ENCODE measurements around the gene ZNF644. TPM values are rescaled to one million over a fixed set of nuclear protein-coding genes. Genes with fewer than 3 reads are reported as not detected.

ZNF644 gene
- total and polyA plus RNA-seq, 2 donors (not counting 1 experiment from before 2014, with no cell fraction given), result 9.6 to 124 TPM

- no peak overlapping the region for H3K27ac Mint-ChIP-seq
- H3K36me3 ChIP-seq (replicated peaks in 1 of 2; ENCODE audit: control extremely low read depth in 1 of 2, control insufficient read depth in 1 of 2, extremely low read depth in 1 of 2, insufficient read depth in 2 of 2, low read length in 1 of 2), result peaks cover 5 to 8% of the 10 kb centered on the region in 2 experiments
- no peaks in the 10 kb centered on the region for H3K27me3 ChIP-seq (replicated peaks in 1 of 4; ENCODE audit: control extremely low read depth in 1 of 4, control insufficient read depth in 3 of 4, insufficient read depth in 4 of 4, low read length in 3 of 4)
- no peak overlapping the region for H3K27ac ChIP-seq (ENCODE audit: low read length in 2 of 2)
- WGBS (ENCODE audit: insufficient coverage), result no CpG with 5 or more reads among the region's 3 CpGs
- no peak overlapping the region for H3K4me2 ChIP-seq (replicated peaks; ENCODE audit: low read depth, low read length, poor library complexity, severe bottlenecking)
- DNase-seq (no peak), ATAC-seq (ENCODE audit: low read depth) (no peak)
- H4K20me1 ChIP-seq (ENCODE audit: control insufficient read depth, insufficient read depth, low read length, poor library complexity, severe bottlenecking), result peaks cover 69% of the 10 kb centered on the region
- no peak overlapping the region for H3K9ac ChIP-seq (ENCODE audit: low read length)
- no peaks in the 10 kb centered on the region for H3K9me3 Mint-ChIP-seq (ENCODE audit: insufficient read depth)
- peaks cover 0 to 1% (median 0%) of the 10 kb centered on the region in 3 donors for H3K9me3 ChIP-seq (ENCODE audit: control extremely low read depth in 1 of 3, control insufficient read depth in 2 of 3, insufficient read depth in 1 of 3, low read length in 2 of 3)
- H3K4me1 ChIP-seq (ENCODE audit: control insufficient read depth in 2 of 2, insufficient read depth in 2 of 2, low read length in 2 of 2), result peaks cover 0 to 41% of the 10 kb centered on the region in 2 donors
- peaks cover 53% of the 10 kb centered on the region for H3K79me2 ChIP-seq (ENCODE audit: control insufficient read depth, insufficient read depth, low read length)
- POLR2A ChIA-PET, result no interaction called here
- no peak overlapping the region for H3K4me3 Mint-ChIP-seq
- CTCF ChIA-PET, result no interaction called here
- no peak overlapping the region for H2AFZ ChIP-seq (ENCODE audit: insufficient read depth, low read depth, low read length, poor library complexity, severe bottlenecking)
- peaks cover 73% of the 10 kb centered on the region for H3K4me1 Mint-ChIP-seq
- no peaks in the 10 kb centered on the region for H3K27me3 Mint-ChIP-seq
- intact Hi-C loops (cut with micrococcal nuclease), result no loop called here
- TF ChIP-seq EZH2 (IDR thresholded peaks at IDR 0.05; ENCODE audit: borderline replicate concordance, insufficient read depth, low read depth, low read length, poor library complexity, severe bottlenecking) (no peak), CTCF (IDR thresholded peaks at IDR 0.05) (no peak)
- H3K4me3 ChIP-seq (ENCODE audit: control extremely low read depth in 1 of 5, extremely low read depth in 1 of 5, insufficient read depth in 1 of 5, low read depth in 2 of 5, low read length in 4 of 5), result no peak overlapping the region
Observed at GRCh38 chr1:90922202-90922601, 99.6 kb downstream of the ZNF644 start.

- no peak for TF ChIP-seq EZH2 (IDR thresholded peaks at IDR 0.05; ENCODE audit: borderline replicate concordance, insufficient read depth, low read depth, low read length, poor library complexity, severe bottlenecking)
- TF ChIP-seq CTCF (IDR thresholded peaks at IDR 0.05), result no peak
- Histone ChIP-seq H3K4me2 (replicated peaks; ENCODE audit: low read depth, low read length, poor library complexity, severe bottlenecking) (no peak overlapping the region), H3K4me3 (ENCODE audit: control extremely low read depth in 1 of 5, extremely low read depth in 1 of 5, insufficient read depth in 1 of 5, low read depth in 2 of 5, low read length in 4 of 5) (no peak overlapping the region), H2AFZ (ENCODE audit: insufficient read depth, low read depth, low read length, poor library complexity, severe bottlenecking) (no peak overlapping the region), H3K9me3 (ENCODE audit: control extremely low read depth in 1 of 3, control insufficient read depth in 2 of 3, insufficient read depth in 1 of 3, low read length in 2 of 3) (no peaks in the 10 kb centered on the region), H3K27me3 (replicated peaks in 1 of 4; ENCODE audit: control extremely low read depth in 1 of 4, control insufficient read depth in 3 of 4, insufficient read depth in 4 of 4, low read length in 3 of 4) (no peaks in the 10 kb centered on the region), H3K4me1 (ENCODE audit: control insufficient read depth in 2 of 2, insufficient read depth in 2 of 2, low read length in 2 of 2) (peaks cover 0 to 28% of the 10 kb centered on the region in 2 donors), H4K20me1 (ENCODE audit: control insufficient read depth, insufficient read depth, low read length, poor library complexity, severe bottlenecking) (peaks cover 46% of the 10 kb centered on the region), H3K36me3 (replicated peaks in 1 of 2; ENCODE audit: control extremely low read depth in 1 of 2, control insufficient read depth in 1 of 2, extremely low read depth in 1 of 2, insufficient read depth in 2 of 2, low read length in 1 of 2) (peaks cover 0 to 27% of the 10 kb centered on the region in 2 experiments), H3K9ac (ENCODE audit: low read length) (no peak overlapping the region), H3K79me2 (ENCODE audit: control insufficient read depth, insufficient read depth, low read length) (peaks cover 30% of the 10 kb centered on the region), H3K27ac (ENCODE audit: low read length in 2 of 2) (no peak overlapping the region)
- ChIA-PET POLR2A (no interaction called here), CTCF (interaction anchor here (1.7 kb wide), 1 partner anchor 246 kb away, joined by 7 read pairs; no protein-coding TSS in a partner anchor)
- no peak for ATAC-seq (ENCODE audit: low read depth)
- WGBS (ENCODE audit: insufficient coverage), result no CpG with 5 or more reads among the region's 1 CpG
- no peak overlapping the region for H3K4me3 Mint-ChIP-seq
- no peaks in the 10 kb centered on the region for H3K9me3 Mint-ChIP-seq (ENCODE audit: insufficient read depth)
- no peaks in the 10 kb centered on the region for H3K27me3 Mint-ChIP-seq
- DNase-seq, result no peak
- H3K27ac Mint-ChIP-seq, result no peak overlapping the region
- H3K4me1 Mint-ChIP-seq, result peaks cover 50% of the 10 kb centered on the region
- intact Hi-C loops (cut with micrococcal nuclease), result no loop called here
Observed at GRCh38 chr1:90919900-90920299, 101.9 kb downstream of the ZNF644 start.
